IMR-90 (cell line): Measurements from ENCODE around the gene EMP1. TPM values are rescaled to one million over a fixed set of nuclear protein-coding genes. Genes with fewer than 3 reads are reported as not detected.

Experiments used
- ATAC-seq: fragments of 200-7000 bp; cut with Tn5 transposase; 2 replicates; pipeline ENCODE4 v1.9.1; 2020; ENCODE audit warnings: low read depth, mild to moderate bottlenecking, moderate library complexity
- BruUV-seq: library from RNA; stranded (reverse); fragments of 400-500 nt; replicated peaks from 2 replicates; lab custom pipeline; 2021; lab: Mats Ljungman, UMichigan
- CTCF ChIA-PET: fragments of 300-600 bp; formaldehyde crosslinking; extraction: SDS; loops from one replicate; lab custom pipeline; 2021; ENCODE audit warnings: antibody characterized with exemption; lab: Yijun Ruan, JAX
- POLR2A ChIA-PET: fragments of 300-600 bp; sonication (Branson Sonifier 250); formaldehyde crosslinking; loops from one replicate; lab custom pipeline; 2022; ENCODE audit warnings: antibody characterized with exemption; ENCODE audit not compliant: unreplicated experiment; lab: Charles Lee
- DNase-seq: peaks from one replicate; pipeline ENCODE4 v3.0.0; 2013
- H2AFZ ChIP-seq: replicated peaks from 2 replicates; pipeline ENCODE3; 2013; ENCODE audit warnings: low read length, mild to moderate bottlenecking; ENCODE audit not compliant: poor library complexity
- H2AK5ac ChIP-seq: 2 replicates; pipeline ENCODE4 v1.6.1; 2013; ENCODE audit warnings: low read depth, low read length, inconsistent platforms
- H2AK9ac ChIP-seq: replicated peaks from 2 replicates; pipeline ENCODE3; 2013; ENCODE audit warnings: mild to moderate bottlenecking, low read depth, low read length, moderate library complexity; ENCODE audit not compliant: poor library complexity
- H2BK120ac ChIP-seq: 2 replicates; pipeline ENCODE4 v1.6.1; 2013; ENCODE audit warnings: low read depth, low read length, inconsistent platforms
- H2BK15ac ChIP-seq: 3 replicates; pipeline ENCODE4 v1.6.1; 2013; ENCODE audit warnings: low read depth, low read length, inconsistent platforms
- H2BK20ac ChIP-seq: 2 replicates; pipeline ENCODE4 v1.6.1; 2013; ENCODE audit warnings: low read depth, mild to moderate bottlenecking, inconsistent platforms, low read length, moderate library complexity
- H2BK5ac ChIP-seq: 2 replicates; pipeline ENCODE4 v1.6.1; 2013; ENCODE audit warnings: mild to moderate bottlenecking, low read depth, low read length, inconsistent platforms; ENCODE audit not compliant: poor library complexity, severe bottlenecking
- H3K14ac ChIP-seq: replicated peaks from 2 replicates; pipeline ENCODE4 v1.6.1; 2013; ENCODE audit warnings: low read depth, low read length, inconsistent platforms
- H3K18ac ChIP-seq: 2 replicates; pipeline ENCODE4 v1.6.1; 2013; ENCODE audit warnings: low read depth, low read length, control low read depth
- H3K23ac ChIP-seq: 2 replicates; pipeline ENCODE4 v1.6.1; 2013; ENCODE audit warnings: low read depth, low read length, inconsistent platforms
- H3K27ac ChIP-seq: 2 replicates; pipeline ENCODE4 v1.5.1; 2013; ENCODE audit warnings: mild to moderate bottlenecking, control low read depth, low read length; ENCODE audit not compliant: insufficient read depth
- H3K27me3 ChIP-seq: 2 replicates; pipeline ENCODE4 v1.6.1; 2013; ENCODE audit warnings: low read length; ENCODE audit not compliant: control insufficient read depth, insufficient read depth
- H3K36me3 ChIP-seq: 2 replicates; pipeline ENCODE4 v1.6.1; 2013; ENCODE audit warnings: low read length, mixed read lengths; ENCODE audit not compliant: control insufficient read depth, insufficient read depth
- H3K4ac ChIP-seq: 2 replicates; pipeline ENCODE4 v1.6.1; 2013; ENCODE audit warnings: low read depth, low read length, inconsistent platforms
- H3K4me1 ChIP-seq: 2 replicates; pipeline ENCODE4 v1.6.1; 2013; ENCODE audit warnings: low read length, mixed read lengths; ENCODE audit not compliant: control insufficient read depth, insufficient read depth
- H3K4me2 ChIP-seq: 2 replicates; pipeline ENCODE4 v1.6.1; 2013; ENCODE audit warnings: low read depth, mild to moderate bottlenecking, control low read depth, low read length, moderate library complexity
- H3K4me3 ChIP-seq: 2 replicates; pipeline ENCODE4 v1.5.1; 2013; ENCODE audit warnings: low read depth, mild to moderate bottlenecking, control low read depth, low read length, moderate library complexity; ENCODE audit not compliant: insufficient read depth
- H3K56ac ChIP-seq: 2 replicates; pipeline ENCODE4 v1.6.1; 2013; ENCODE audit warnings: low read length, inconsistent platforms; ENCODE audit not compliant: insufficient read depth; ENCODE audit errors: extremely low read depth
- H3K79me1 ChIP-seq, 2 experiments: 2 replicates each; pipeline ENCODE4 v1.6.1; 2013; ENCODE audit warnings: low read length in 2 of 2, inconsistent platforms in 1 of 2, low read depth in 1 of 2
- H3K9ac ChIP-seq: 2 replicates; pipeline ENCODE4 v1.6.1; 2013; ENCODE audit warnings: low read depth, low read length, control low read depth
- H3K9me1 ChIP-seq: 2 replicates; pipeline ENCODE4 v1.6.1; 2013; ENCODE audit warnings: low read length, inconsistent platforms; ENCODE audit not compliant: insufficient read depth
- H3K9me3 ChIP-seq: 2 replicates; pipeline ENCODE4 v1.6.1; 2013; ENCODE audit warnings: low read length; ENCODE audit not compliant: control insufficient read depth, insufficient read depth
- H4K20me1 ChIP-seq: 2 replicates; pipeline ENCODE4 v1.6.1; 2013; ENCODE audit warnings: low read length, inconsistent platforms; ENCODE audit not compliant: insufficient read depth
- H4K5ac ChIP-seq: 2 replicates; pipeline ENCODE4 v1.6.1; 2013; ENCODE audit warnings: mild to moderate bottlenecking, low read depth, low read length, control low read depth
- H4K8ac ChIP-seq, 2 experiments: 2 replicates each; pipeline ENCODE4 v1.6.1; 2013; ENCODE audit warnings: low read depth in 2 of 2, low read length in 2 of 2, control low read depth in 1 of 2, inconsistent platforms in 1 of 2
- H4K91ac ChIP-seq: 2 replicates; pipeline ENCODE4 v1.6.1; 2013; ENCODE audit warnings: low read depth, low read length, inconsistent platforms; ENCODE audit not compliant: insufficient read depth
- POLR2A ChIP-seq: IDR thresholded peaks from 2 replicates; pipeline ENCODE4 v1.6.1; 2012; ENCODE audit warnings: mild to moderate bottlenecking, low read depth, low read length
- RCOR1 ChIP-seq: IDR thresholded peaks from 2 replicates; pipeline ENCODE4 v1.6.1; 2012; ENCODE audit warnings: mild to moderate bottlenecking, low read length, improper control_type of control experiment; ENCODE audit not compliant: insufficient replicate concordance
- WGBS, 2 experiments: methylation state at CpG; one replicate each; pipeline versions ENCODE4 v1.1.5 to v1.1.7; 2013; ENCODE audit warnings: missing lambda C conversion rate in 2 of 2; ENCODE audit not compliant: insufficient read length in 1 of 2; ENCODE audit errors: extremely low coverage in 2 of 2; 5-methylcytosine and 5-hydroxymethylcytosine counted together
- dilution Hi-C: fragments of 300-500 bp; cut with HindIII; formaldehyde crosslinking; loops from one replicate; pipeline ENCODE4 v1.14.3; 2018; ENCODE audit warnings: low sequenced_read_pairs; ENCODE audit not compliant: unreplicated experiment
- in situ Hi-C: fragments of 300-500 bp; cut with MboI; formaldehyde crosslinking; loops from 3 replicates; pipeline ENCODE4 v1.14.3; 2019; ENCODE audit warnings: low sequenced_read_pairs, inconsistent platforms, mixed read lengths
- intact Hi-C: fragments of 100-400 bp; cut with micrococcal nuclease; formaldehyde crosslinking; loops from 2 replicates; pipeline ENCODE4 v1.10.0; 2022
- polyA plus RNA-seq, 3 experiments: library from polyadenylated mRNA; depleted of rRNA; stranded (reverse); fragments of >200 nt; gene quantifications; 2 replicates each; pipeline ENCODE4 v1.2.3, GENCODE V29; 2012; ENCODE audit warnings: low replicate concordance in 1 of 3
- total RNA-seq: library from RNA; depleted of rRNA; stranded (reverse); fragments of >200 nt; gene quantifications from 2 replicates; pipeline ENCODE4 v1.2.3, GENCODE V29; 2012

The EMP1 gene
- total and polyA plus RNA-seq, 2 of the 4 experiments (the other 2 are of a cell fraction): 137 to 201 TPM

- TF ChIP-seq RCOR1 (no peak), POLR2A (no peak)
- in situ Hi-C loops (no loop called here), dilution Hi-C loops (no loop called here), intact Hi-C loops (loop anchor here (2.0 kb wide), 1 partner anchor 281 kb away; no protein-coding TSS in a partner anchor)
- Histone ChIP-seq H2BK20ac (no peak overlapping the region), H3K79me1 (no peaks in the 10 kb centered on the region), H2BK15ac (no peak overlapping the region), H3K9me3 (no peaks in the 10 kb centered on the region), H3K23ac (no peak overlapping the region), H2AK5ac (no peak overlapping the region), H2BK5ac (no peak overlapping the region), H3K56ac (no peak overlapping the region), H4K8ac (no peak overlapping the region), H3K4me3 (no peak overlapping the region), H4K20me1 (no peaks in the 10 kb centered on the region), H2BK120ac (no peak overlapping the region), H4K5ac (no peak overlapping the region), H3K36me3 (no peaks in the 10 kb centered on the region), H3K4me2 (no peak overlapping the region), H3K27me3 (0 out of 2 replicates have a peak, but pooled peaks cover 2% of the 10 kb centered on the region), H3K4me1 (peaks cover 7% of the 10 kb centered on the region), H4K91ac (no peak overlapping the region), H2AFZ (no peak overlapping the region), H3K14ac (no peak overlapping the region), H3K4ac (no peak overlapping the region), H3K18ac (no peak overlapping the region), H3K9me1 (no peaks in the 10 kb centered on the region; the same call in none of the 2 replicates), H3K27ac (no peak overlapping the region), H3K9ac (no peak overlapping the region), H2AK9ac (no peak overlapping the region)
- DNase-seq (no peak), ATAC-seq (no peak)
- 80% methylated on average over 3 of the region's 7 CpGs; no CpG with 5 or more reads in 1 of the 2 experiments for WGBS, 2 experiments
- CTCF ChIA-PET: interaction anchor here (0.6 to 3.0 kb wide), 4 partner anchors 13 to 401 kb away, joined by 4 to 16 read pairs (median 9); no protein-coding TSS in a partner anchor
- BruUV-seq: no TSS peak
- POLR2A ChIA-PET: no interaction called here
Measured at GRCh38 chr12:13253966-13254760, 57.6 kb downstream of the EMP1 start.
